ENCODE measurements around the gene HSD17B1. TPM values are rescaled to one million over a fixed set of nuclear protein-coding genes. Genes with fewer than 3 reads are reported as not detected.

The HSD17B1 gene
- total and polyA plus RNA-seq, 2 of the 13 experiments (the other 11 are each of a cell fraction or from before 2014, with no cell fraction given) = 0.54 to 0.93 TPM

GRCh38 chr17:42519546-42520491, 32.9 kb upstream of the HSD17B1 start (continued):
- TF ChIP-seq DZIP1 (CRISPR knock-in tag; IDR thresholded peaks at IDR 0.05) (no peak), ZNF678 (CRISPR knock-in tag; IDR thresholded peaks at IDR 0.05) (no peak), SNAPC4 (CRISPR knock-in tag; IDR thresholded peaks at IDR 0.05) (no peak), MTF1 (CRISPR knock-in tag; IDR thresholded peaks at IDR 0.05) (no peak), SP4 (CRISPR knock-in tag; IDR thresholded peaks at IDR 0.05) (no peak), ZNF646 (CRISPR knock-in tag; IDR thresholded peaks at IDR 0.05) (no peak), NCOA1 (CRISPR knock-in tag; IDR thresholded peaks at IDR 0.05) (no peak), ZNF576 (CRISPR knock-in tag; IDR thresholded peaks at IDR 0.05) (no peak), ZNF124 (CRISPR knock-in tag; IDR thresholded peaks at IDR 0.05) (no peak), HOXA3 (CRISPR knock-in tag; IDR thresholded peaks at IDR 0.05) (no peak), PAWR (CRISPR knock-in tag; IDR thresholded peaks at IDR 0.05; ENCODE audit: borderline replicate concordance) (no peak)
